ENCODE data around the gene DEXI. TPM values are rescaled to one million over a fixed set of nuclear protein-coding genes. Genes with fewer than 3 reads are reported as not detected.

The DEXI gene
- total and polyA plus RNA-seq, 9 of the 15 experiments (the other 6 are each of a cell fraction or from before 2014, with no cell fraction given): 2.9 to 40.1 (median 22.0) TPM

DNA sequence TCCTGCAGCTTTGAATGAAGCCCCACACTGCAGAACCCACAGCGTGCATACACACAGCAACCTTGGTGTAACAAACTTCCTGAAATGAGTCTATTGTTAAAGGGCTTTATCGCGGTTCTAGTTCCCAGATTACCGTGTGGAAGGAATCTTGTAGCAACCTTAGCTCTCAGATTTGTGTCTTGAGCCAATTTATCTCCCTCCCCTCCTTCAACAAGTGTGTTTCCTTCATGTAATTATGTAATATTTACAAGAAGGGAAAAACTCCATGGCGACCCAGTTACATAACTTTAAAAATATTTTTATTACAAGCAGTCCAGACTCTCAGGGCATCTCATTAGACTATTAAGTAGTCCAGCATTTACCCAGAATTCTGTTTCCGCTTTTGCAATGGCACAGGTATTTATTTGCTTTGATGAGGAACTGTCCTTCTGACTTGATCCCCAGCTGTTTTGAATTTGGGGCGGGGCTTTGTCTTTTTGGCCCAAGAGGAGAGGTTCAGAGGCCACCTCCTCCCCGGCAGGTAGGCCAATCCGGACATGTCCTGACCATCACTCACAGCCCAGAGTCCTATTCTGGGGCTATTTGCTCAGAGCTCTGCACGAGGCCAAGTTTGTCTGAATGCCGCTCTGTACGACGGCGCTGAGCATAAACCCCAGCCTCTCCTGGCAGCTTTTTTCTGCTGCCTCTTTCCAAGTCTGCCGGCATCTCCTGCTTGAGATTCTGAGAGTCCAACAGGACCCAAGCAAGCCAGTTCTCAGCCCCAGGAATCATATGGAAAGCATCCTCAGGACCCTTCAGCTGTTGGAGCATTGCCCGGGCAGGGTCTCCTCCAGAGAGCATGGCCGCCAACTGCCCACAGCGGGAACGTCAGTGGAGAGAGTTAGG, 37.7 kb upstream of the DEXI start:
- no peaks in the 10 kb centered on the region for H3K9me3 ChIP-seq (replicated peaks; ENCODE audit: control insufficient read depth, insufficient read depth, low read depth, low read length)
- H3K27me3 ChIP-seq (ENCODE audit: control insufficient read depth in 2 of 2, insufficient read depth in 2 of 2, low read length in 2 of 2): no peaks in the 10 kb centered on the region
- no TSS peak for BruUV-seq (replicated peaks)
- H3K79me2 ChIP-seq (ENCODE audit: control insufficient read depth, insufficient read depth, low read length): no peaks in the 10 kb centered on the region
- DNase-seq (ENCODE audit: extremely low read depth in 1 of 4, low spot score in 3 of 4) (no peak), FAIRE-seq (no peak), ATAC-seq (no peak)
- H3K4me2 ChIP-seq (ENCODE audit: insufficient read depth, low read length): no peak overlapping the region
- peak overlapping the region in 1 of 2 experiments; percentile 67; a peak in 1 of 4 replicates for H3K9ac ChIP-seq (ENCODE audit: insufficient read depth in 1 of 2, low read depth in 2 of 2, low read length in 2 of 2)
- WGBS (ENCODE audit: insufficient coverage, low coverage, missing lambda C conversion rate): 87% methylated on average over 19 of the region's 19 CpGs
- H3K36me3 ChIP-seq (ENCODE audit: control insufficient read depth, insufficient read depth, low read length): peaks cover 62% of the 10 kb centered on the region; the same call in 2 of the 3 replicates
- in situ Hi-C loops (cut with MboI) (no loop called here), intact Hi-C loops (cut with micrococcal nuclease) (no loop called here)
- H3K9me1 ChIP-seq (ENCODE audit: control insufficient read depth, insufficient read depth, low read length): no peaks in the 10 kb centered on the region
- POLR2A ChIA-PET: interaction anchor here (0.9 to 1.5 kb wide), 3 partner anchors 8 to 275 kb away, joined by 3 to 6 read pairs (median 4); no protein-coding TSS in a partner anchor
- no peak overlapping the region for H2AFZ ChIP-seq (ENCODE audit: low read depth, low read length)
- CTCF ChIA-PET (ENCODE audit: low intra/inter-chr PET ratio): no interaction called here
- H3K27ac ChIP-seq (ENCODE audit: extremely low read depth, low read depth, low read length): no peak overlapping the region
- H3K4me1 ChIP-seq (replicated peaks in 1 of 2; ENCODE audit: control insufficient read depth in 2 of 2, insufficient read depth in 2 of 2, low read length in 2 of 2): peaks cover 3% of the 10 kb centered on the region in 2 experiments; a peak in 2 of 5 replicates
- no peaks in the 10 kb centered on the region for H4K20me1 ChIP-seq (replicated peaks; ENCODE audit: control insufficient read depth, insufficient read depth, low read length)
- H3K4me3 ChIP-seq: no peak overlapping the region
- no peak for TF ChIP-seq TOE1 (IDR thresholded peaks at IDR 0.05; ENCODE audit: borderline replicate concordance)
- no peak for TF ChIP-seq TOE1 (CRISPR knock-in tag; IDR thresholded peaks at IDR 0.05; ENCODE audit: borderline replicate concordance, low read depth)
- TF ChIP-seq CBX2 (IDR thresholded peaks at IDR 0.05; ENCODE audit: insufficient read depth, low read length, poor library complexity, severe bottlenecking): no peak
- TF ChIP-seq, protein P1, sequence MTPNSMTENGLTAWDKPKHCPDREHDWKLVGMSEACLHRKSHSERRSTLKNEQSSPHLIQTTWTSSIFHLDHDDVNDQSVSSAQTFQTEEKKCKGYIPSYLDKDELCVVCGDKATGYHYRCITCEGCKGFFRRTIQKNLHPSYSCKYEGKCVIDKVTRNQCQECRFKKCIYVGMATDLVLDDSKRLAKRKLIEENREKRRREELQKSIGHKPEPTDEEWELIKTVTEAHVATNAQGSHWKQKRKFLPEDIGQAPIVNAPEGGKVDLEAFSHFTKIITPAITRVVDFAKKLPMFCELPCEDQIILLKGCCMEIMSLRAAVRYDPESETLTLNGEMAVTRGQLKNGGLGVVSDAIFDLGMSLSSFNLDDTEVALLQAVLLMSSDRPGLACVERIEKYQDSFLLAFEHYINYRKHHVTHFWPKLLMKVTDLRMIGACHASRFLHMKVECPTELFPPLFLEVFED (CRISPR knock-in tag; conservative IDR thresholded peaks at IDR 0.05): no peak
- TF ChIP-seq HDGF (IDR thresholded peaks at IDR 0.05): no peak
- TF ChIP-seq JUNB (CRISPR knock-in tag; conservative IDR thresholded peaks at IDR 0.05): no peak
- TF ChIP-seq ILK (tag; IDR thresholded peaks at IDR 0.05; ENCODE audit: borderline replicate concordance, low read depth): no peak
- no peak for TF ChIP-seq FOS (IDR thresholded peaks at IDR 0.05; ENCODE audit: extremely low read depth, insufficient read length)
- TF ChIP-seq CREB3L1 (IDR thresholded peaks at IDR 0.05; ENCODE audit: borderline replicate concordance, low read depth): no peak
- TF ChIP-seq ARNT (IDR thresholded peaks at IDR 0.05): no peak
- no peak for TF ChIP-seq PHF20 (IDR thresholded peaks at IDR 0.05; ENCODE audit: partially characterized antibody)
- TF ChIP-seq PRMT5 (CRISPR knock-in tag; IDR thresholded peaks at IDR 0.05): no peak
- no peak for TF ChIP-seq MAFG (tag; conservative IDR thresholded peaks at IDR 0.05)
- TF ChIP-seq ERF (CRISPR knock-in tag; IDR thresholded peaks at IDR 0.05): no peak

All from K562 (cell line).